Measurements from ENCODE around the gene MAP4K1. TPM values are rescaled to one million over a fixed set of nuclear protein-coding genes. Genes with fewer than 3 reads are reported as not detected.

MAP4K1 gene
- polyA plus RNA-seq, 3 donors, result 2.3 to 4.2 (median 3.9) TPM

Other genes starting within 250 kb of the MAP4K1 start
- 100 to 1,000 TPM; 152 to 180 (median 155) TPM for gene PSMD8, start 243.4 kb downstream of the MAP4K1 start, polyA plus RNA-seq (ENCODE audit: insufficient read length in 3 of 3)
- 1 to 10 TPM in 1 of 3 donors, under 1 TPM in 2; 0.40 to 1.0 (median 0.63) TPM for gene GGN, start 229.9 kb downstream of the MAP4K1 start, polyA plus RNA-seq (ENCODE audit: insufficient read length in 3 of 3)
- 1 to 10 TPM in 1 of 3 donors, under 1 TPM in 2; 0.80 to 1.6 (median 0.90) TPM for gene SPRED3, start 229.3 kb downstream of the MAP4K1 start, polyA plus RNA-seq (ENCODE audit: insufficient read length in 3 of 3)
- 10 to 100 TPM; 10.4 to 20.5 (median 15.0) TPM for gene FAM98C, start 214.9 kb downstream of the MAP4K1 start, polyA plus RNA-seq (ENCODE audit: insufficient read length in 3 of 3)
- gene RASGRP4, start 191.7 kb downstream of the MAP4K1 start, polyA plus RNA-seq (ENCODE audit: insufficient read length in 3 of 3), result 1 to 10 TPM in 2 of 3 donors, under 1 TPM in 1; 0.79 to 1.2 (median 1.0) TPM
- 1 to 10 TPM; 4.4 to 7.1 (median 5.3) TPM for gene RYR1, start 184.3 kb downstream of the MAP4K1 start, polyA plus RNA-seq (ENCODE audit: insufficient read length in 3 of 3)
- gene EIF3K, start 1.2 kb upstream of the MAP4K1 start, polyA plus RNA-seq (ENCODE audit: insufficient read length in 3 of 3), result 100 to 1,000 TPM; 314 to 356 (median 326) TPM
- 100 to 1,000 TPM; 628 to 762 (median 713) TPM for gene ACTN4, start 29.7 kb upstream of the MAP4K1 start, polyA plus RNA-seq (ENCODE audit: insufficient read length in 3 of 3)
- 10 to 100 TPM in 1 of 3 donors, 1 to 10 TPM in 2; 7.8 to 17.4 (median 9.7) TPM for gene CAPN12, start 126.5 kb upstream of the MAP4K1 start, polyA plus RNA-seq (ENCODE audit: insufficient read length in 3 of 3)
- 1 to 10 TPM in 1 of 3 donors, under 1 TPM in 1, not detected in 1; 1.00 to 2.1 TPM for gene LGALS7, start 155.6 kb upstream of the MAP4K1 start, polyA plus RNA-seq (ENCODE audit: insufficient read length in 3 of 3)
- 1 to 10 TPM in 1 of 3 donors, under 1 TPM in 1, not detected in 1; 0.57 to 2.5 TPM for gene LGALS7B, start 171.2 kb upstream of the MAP4K1 start, polyA plus RNA-seq (ENCODE audit: insufficient read length in 3 of 3)
- 1 to 10 TPM; 1.4 to 2.9 (median 2.0) TPM for gene LGALS4, start 195.0 kb upstream of the MAP4K1 start, polyA plus RNA-seq (ENCODE audit: insufficient read length in 3 of 3)
- gene ECH1, start 213.8 kb upstream of the MAP4K1 start, polyA plus RNA-seq (ENCODE audit: insufficient read length in 3 of 3), result 100 to 1,000 TPM; 136 to 158 (median 147) TPM
- 100 to 1,000 TPM; 449 to 563 (median 527) TPM for gene HNRNPL, start 232.0 kb upstream of the MAP4K1 start, polyA plus RNA-seq (ENCODE audit: insufficient read length in 3 of 3)

Data from renal cortex interstitium (tissue), 3 donors.